Measurements from ENCODE around the gene CYYR1.

CYYR1 gene

GRCh38 chr21:26522704-26523103 lies 50.4 kb downstream of the CYYR1 start:
- TF ChIP-seq, protein P1, sequence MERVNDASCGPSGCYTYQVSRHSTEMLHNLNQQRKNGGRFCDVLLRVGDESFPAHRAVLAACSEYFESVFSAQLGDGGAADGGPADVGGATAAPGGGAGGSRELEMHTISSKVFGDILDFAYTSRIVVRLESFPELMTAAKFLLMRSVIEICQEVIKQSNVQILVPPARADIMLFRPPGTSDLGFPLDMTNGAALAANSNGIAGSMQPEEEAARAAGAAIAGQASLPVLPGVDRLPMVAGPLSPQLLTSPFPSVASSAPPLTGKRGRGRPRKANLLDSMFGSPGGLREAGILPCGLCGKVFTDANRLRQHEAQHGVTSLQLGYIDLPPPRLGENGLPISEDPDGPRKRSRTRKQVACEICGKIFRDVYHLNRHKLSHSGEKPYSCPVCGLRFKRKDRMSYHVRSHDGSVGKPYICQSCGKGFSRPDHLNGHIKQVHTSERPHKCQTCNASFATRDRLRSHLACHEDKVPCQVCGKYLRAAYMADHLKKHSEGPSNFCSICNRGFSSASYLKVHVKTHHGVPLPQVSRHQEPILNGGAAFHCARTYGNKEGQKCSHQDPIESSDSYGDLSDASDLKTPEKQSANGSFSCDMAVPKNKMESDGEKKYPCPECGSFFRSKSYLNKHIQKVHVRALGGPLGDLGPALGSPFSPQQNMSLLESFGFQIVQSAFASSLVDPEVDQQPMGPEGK (CRISPR knock-in tag; IDR thresholded peaks at IDR 0.05; ENCODE audit: borderline replicate concordance): no peak
- TF ChIP-seq, protein P2, sequence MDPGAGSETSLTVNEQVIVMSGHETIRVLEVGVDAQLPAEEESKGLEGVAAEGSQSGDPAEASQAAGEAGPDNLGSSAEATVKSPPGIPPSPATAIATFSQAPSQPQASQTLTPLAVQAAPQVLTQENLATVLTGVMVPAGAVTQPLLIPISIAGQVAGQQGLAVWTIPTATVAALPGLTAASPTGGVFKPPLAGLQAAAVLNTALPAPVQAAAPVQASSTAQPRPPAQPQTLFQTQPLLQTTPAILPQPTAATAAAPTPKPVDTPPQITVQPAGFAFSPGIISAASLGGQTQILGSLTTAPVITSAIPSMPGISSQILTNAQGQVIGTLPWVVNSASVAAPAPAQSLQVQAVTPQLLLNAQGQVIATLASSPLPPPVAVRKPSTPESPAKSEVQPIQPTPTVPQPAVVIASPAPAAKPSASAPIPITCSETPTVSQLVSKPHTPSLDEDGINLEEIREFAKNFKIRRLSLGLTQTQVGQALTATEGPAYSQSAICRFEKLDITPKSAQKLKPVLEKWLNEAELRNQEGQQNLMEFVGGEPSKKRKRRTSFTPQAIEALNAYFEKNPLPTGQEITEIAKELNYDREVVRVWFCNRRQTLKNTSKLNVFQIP (CRISPR knock-in tag; IDR thresholded peaks at IDR 0.05; ENCODE audit: borderline replicate concordance, low read depth): no peak
- TF ChIP-seq SNAI2 (CRISPR knock-in tag; IDR thresholded peaks at IDR 0.05): no peak
- TF ChIP-seq ARNTL (CRISPR knock-in tag; IDR thresholded peaks at IDR 0.05; ENCODE audit: borderline replicate concordance, low read depth): no peak
- TF ChIP-seq BACH2 (CRISPR knock-in tag; IDR thresholded peaks at IDR 0.05; ENCODE audit: borderline replicate concordance): no peak
- no peak for TF ChIP-seq ISL1 (CRISPR knock-in tag; IDR thresholded peaks at IDR 0.05)
- no peak for TF ChIP-seq PPARA (CRISPR knock-in tag; IDR thresholded peaks at IDR 0.05; ENCODE audit: borderline replicate concordance)
- no peak for TF ChIP-seq OSR1 (CRISPR knock-in tag; IDR thresholded peaks at IDR 0.05)
- no peak for TF ChIP-seq ZFP30 (CRISPR knock-in tag; IDR thresholded peaks at IDR 0.05)
- TF ChIP-seq, protein P3, sequence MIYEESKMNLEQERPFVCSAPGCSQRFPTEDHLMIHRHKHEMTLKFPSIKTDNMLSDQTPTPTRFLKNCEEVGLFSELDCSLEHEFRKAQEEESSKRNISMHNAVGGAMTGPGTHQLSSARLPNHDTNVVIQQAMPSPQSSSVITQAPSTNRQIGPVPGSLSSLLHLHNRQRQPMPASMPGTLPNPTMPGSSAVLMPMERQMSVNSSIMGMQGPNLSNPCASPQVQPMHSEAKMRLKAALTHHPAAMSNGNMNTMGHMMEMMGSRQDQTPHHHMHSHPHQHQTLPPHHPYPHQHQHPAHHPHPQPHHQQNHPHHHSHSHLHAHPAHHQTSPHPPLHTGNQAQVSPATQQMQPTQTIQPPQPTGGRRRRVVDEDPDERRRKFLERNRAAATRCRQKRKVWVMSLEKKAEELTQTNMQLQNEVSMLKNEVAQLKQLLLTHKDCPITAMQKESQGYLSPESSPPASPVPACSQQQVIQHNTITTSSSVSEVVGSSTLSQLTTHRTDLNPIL (CRISPR knock-in tag; IDR thresholded peaks at IDR 0.05; ENCODE audit: low read depth): no peak
- no peak for TF ChIP-seq TCF4 (CRISPR knock-in tag; IDR thresholded peaks at IDR 0.05; ENCODE audit: borderline replicate concordance)
- no peak for TF ChIP-seq RARB (CRISPR knock-in tag; IDR thresholded peaks at IDR 0.05)
- TF ChIP-seq ZNF70 (CRISPR knock-in tag; IDR thresholded peaks at IDR 0.05): no peak
- TF ChIP-seq ZFP3 (CRISPR knock-in tag; IDR thresholded peaks at IDR 0.05): no peak
- TF ChIP-seq ZNF8 (CRISPR knock-in tag; IDR thresholded peaks at IDR 0.05): no peak
- no peak for TF ChIP-seq CSDC2 (CRISPR knock-in tag; IDR thresholded peaks at IDR 0.05)
- no peak for ATAC-seq

DNA sequence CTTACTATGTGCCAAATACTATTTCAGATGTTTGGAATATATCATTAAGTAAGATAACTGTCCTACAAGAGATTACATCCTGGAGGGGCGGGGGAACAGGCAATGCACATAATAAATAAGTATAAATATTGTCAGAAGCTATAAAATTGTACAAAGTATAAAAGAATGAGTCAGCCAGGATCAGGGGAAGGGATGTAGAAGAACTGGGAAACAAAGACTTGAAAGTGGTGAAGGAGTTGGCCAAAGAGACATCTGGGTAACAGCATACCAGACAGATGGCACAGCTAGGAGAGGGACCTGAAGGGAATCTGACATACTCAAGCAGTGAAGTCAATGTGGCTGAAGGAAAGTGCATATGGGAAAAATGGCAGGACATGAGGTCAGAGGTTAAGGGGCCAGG lies 53.9 kb downstream of the CYYR1 start:
- no peak for TF ChIP-seq TOX (CRISPR knock-in tag; IDR thresholded peaks at IDR 0.05; ENCODE audit: borderline replicate concordance)
- TF ChIP-seq, protein P4, sequence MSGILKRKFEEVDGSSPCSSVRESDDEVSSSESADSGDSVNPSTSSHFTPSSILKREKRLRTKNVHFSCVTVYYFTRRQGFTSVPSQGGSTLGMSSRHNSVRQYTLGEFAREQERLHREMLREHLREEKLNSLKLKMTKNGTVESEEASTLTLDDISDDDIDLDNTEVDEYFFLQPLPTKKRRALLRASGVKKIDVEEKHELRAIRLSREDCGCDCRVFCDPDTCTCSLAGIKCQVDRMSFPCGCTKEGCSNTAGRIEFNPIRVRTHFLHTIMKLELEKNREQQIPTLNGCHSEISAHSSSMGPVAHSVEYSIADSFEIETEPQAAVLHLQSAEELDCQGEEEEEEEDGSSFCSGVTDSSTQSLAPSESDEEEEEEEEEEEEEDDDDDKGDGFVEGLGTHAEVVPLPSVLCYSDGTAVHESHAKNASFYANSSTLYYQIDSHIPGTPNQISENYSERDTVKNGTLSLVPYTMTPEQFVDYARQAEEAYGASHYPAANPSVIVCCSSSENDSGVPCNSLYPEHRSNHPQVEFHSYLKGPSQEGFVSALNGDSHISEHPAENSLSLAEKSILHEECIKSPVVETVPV (CRISPR knock-in tag; IDR thresholded peaks at IDR 0.05): no peak
- TF ChIP-seq GLIS3 (CRISPR knock-in tag; IDR thresholded peaks at IDR 0.05): no peak
- TF ChIP-seq ISL1 (CRISPR knock-in tag; IDR thresholded peaks at IDR 0.05): no peak
- TF ChIP-seq ZC3H10 (CRISPR knock-in tag; IDR thresholded peaks at IDR 0.05): no peak
- no peak for TF ChIP-seq RARB (CRISPR knock-in tag; IDR thresholded peaks at IDR 0.05)
- no peak for TF ChIP-seq ZNF8 (CRISPR knock-in tag; IDR thresholded peaks at IDR 0.05)
- no peak for TF ChIP-seq ZFP3 (CRISPR knock-in tag; IDR thresholded peaks at IDR 0.05)
- TF ChIP-seq, protein P1 (CRISPR knock-in tag; IDR thresholded peaks at IDR 0.05; ENCODE audit: borderline replicate concordance): no peak
- TF ChIP-seq CSDC2 (CRISPR knock-in tag; IDR thresholded peaks at IDR 0.05): no peak
- TF ChIP-seq ESRRG (CRISPR knock-in tag; IDR thresholded peaks at IDR 0.05): no peak
- no peak for TF ChIP-seq TCF4 (CRISPR knock-in tag; IDR thresholded peaks at IDR 0.05; ENCODE audit: borderline replicate concordance)
- TF ChIP-seq, protein P5, sequence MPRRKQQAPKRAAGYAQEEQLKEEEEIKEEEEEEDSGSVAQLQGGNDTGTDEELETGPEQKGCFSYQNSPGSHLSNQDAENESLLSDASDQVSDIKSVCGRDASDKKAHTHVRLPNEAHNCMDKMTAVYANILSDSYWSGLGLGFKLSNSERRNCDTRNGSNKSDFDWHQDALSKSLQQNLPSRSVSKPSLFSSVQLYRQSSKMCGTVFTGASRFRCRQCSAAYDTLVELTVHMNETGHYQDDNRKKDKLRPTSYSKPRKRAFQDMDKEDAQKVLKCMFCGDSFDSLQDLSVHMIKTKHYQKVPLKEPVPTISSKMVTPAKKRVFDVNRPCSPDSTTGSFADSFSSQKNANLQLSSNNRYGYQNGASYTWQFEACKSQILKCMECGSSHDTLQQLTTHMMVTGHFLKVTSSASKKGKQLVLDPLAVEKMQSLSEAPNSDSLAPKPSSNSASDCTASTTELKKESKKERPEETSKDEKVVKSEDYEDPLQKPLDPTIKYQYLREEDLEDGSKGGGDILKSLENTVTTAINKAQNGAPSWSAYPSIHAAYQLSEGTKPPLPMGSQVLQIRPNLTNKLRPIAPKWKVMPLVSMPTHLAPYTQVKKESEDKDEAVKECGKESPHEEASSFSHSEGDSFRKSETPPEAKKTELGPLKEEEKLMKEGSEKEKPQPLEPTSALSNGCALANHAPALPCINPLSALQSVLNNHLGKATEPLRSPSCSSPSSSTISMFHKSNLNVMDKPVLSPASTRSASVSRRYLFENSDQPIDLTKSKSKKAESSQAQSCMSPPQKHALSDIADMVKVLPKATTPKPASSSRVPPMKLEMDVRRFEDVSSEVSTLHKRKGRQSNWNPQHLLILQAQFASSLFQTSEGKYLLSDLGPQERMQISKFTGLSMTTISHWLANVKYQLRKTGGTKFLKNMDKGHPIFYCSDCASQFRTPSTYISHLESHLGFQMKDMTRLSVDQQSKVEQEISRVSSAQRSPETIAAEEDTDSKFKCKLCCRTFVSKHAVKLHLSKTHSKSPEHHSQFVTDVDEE (CRISPR knock-in tag; IDR thresholded peaks at IDR 0.05): no peak
- TF ChIP-seq OSR1 (CRISPR knock-in tag; IDR thresholded peaks at IDR 0.05): no peak
- TF ChIP-seq ZNF565 (CRISPR knock-in tag; conservative IDR thresholded peaks at IDR 0.05; ENCODE audit: low read depth): no peak
- TF ChIP-seq, protein P2 (CRISPR knock-in tag; IDR thresholded peaks at IDR 0.05; ENCODE audit: borderline replicate concordance, low read depth): no peak
- TF ChIP-seq BACH2 (CRISPR knock-in tag; IDR thresholded peaks at IDR 0.05; ENCODE audit: borderline replicate concordance): no peak
- TF ChIP-seq SNAI2 (CRISPR knock-in tag; IDR thresholded peaks at IDR 0.05): no peak
- no peak for TF ChIP-seq PPARA (CRISPR knock-in tag; IDR thresholded peaks at IDR 0.05; ENCODE audit: borderline replicate concordance)
- no peak for ATAC-seq

Data from SK-N-SH treated with all-trans-retinoic acid at 6 μM for 48 hours (cell line).